ENCODE data around the gene RPTN.

DNA sequence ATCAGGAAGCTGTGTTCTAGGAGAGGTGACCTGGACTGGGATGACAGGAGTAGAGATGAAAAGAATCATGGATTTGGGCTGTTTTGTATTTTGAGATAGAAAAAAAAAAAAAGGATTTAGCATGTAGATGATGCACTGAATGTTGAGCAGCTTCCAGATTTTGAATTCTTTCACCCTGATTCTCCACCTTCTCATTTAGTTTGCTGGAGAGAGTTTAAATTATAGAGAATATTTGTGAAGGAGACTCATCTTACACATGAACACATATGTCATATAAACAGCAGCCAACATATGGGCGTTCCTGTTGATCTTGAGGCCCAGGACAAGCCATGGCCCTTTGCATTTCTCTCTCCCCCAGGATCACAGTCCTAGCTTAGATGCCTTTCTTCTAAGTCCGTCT, 7.4 kb downstream of the RPTN start:
- TF ChIP-seq EP300 (IDR thresholded peaks at IDR 0.05) (no peak), POLR2AphosphoS5 (IDR thresholded peaks at IDR 0.05) (no peak)
- TF ChIP-seq, protein P1, sequence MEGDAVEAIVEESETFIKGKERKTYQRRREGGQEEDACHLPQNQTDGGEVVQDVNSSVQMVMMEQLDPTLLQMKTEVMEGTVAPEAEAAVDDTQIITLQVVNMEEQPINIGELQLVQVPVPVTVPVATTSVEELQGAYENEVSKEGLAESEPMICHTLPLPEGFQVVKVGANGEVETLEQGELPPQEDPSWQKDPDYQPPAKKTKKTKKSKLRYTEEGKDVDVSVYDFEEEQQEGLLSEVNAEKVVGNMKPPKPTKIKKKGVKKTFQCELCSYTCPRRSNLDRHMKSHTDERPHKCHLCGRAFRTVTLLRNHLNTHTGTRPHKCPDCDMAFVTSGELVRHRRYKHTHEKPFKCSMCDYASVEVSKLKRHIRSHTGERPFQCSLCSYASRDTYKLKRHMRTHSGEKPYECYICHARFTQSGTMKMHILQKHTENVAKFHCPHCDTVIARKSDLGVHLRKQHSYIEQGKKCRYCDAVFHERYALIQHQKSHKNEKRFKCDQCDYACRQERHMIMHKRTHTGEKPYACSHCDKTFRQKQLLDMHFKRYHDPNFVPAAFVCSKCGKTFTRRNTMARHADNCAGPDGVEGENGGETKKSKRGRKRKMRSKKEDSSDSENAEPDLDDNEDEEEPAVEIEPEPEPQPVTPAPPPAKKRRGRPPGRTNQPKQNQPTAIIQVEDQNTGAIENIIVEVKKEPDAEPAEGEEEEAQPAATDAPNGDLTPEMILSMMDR (IDR thresholded peaks at IDR 0.05), result no peak

All from upper lobe of left lung (tissue), 4 donors.